Hepatocyte (in vitro differentiated cells): ENCODE results near the gene KCNK4. TPM values are rescaled to one million over a fixed set of nuclear protein-coding genes. Genes with fewer than 3 reads are reported as not detected.

Experiments
- DNase-seq: peaks from one replicate; pipeline ENCODE4 v3.0.0-alpha.2; 2016; ENCODE audit warnings: low spot score
- H2AFZ ChIP-seq: fragments of 200-600 bp; sonication (generic); 2 replicates; pipeline ENCODE4 v1.6.0; 2016; ENCODE audit warnings: antibody characterized with exemption, mild to moderate bottlenecking
- H3K27ac ChIP-seq: fragments of 200-600 bp; sonication (generic); 2 replicates; pipeline ENCODE4 v1.5.1; 2016; ENCODE audit warnings: mild to moderate bottlenecking
- H3K27me3 ChIP-seq: fragments of 200-600 bp; sonication (generic); 2 replicates; pipeline ENCODE4 v1.6.1; 2016
- H3K36me3 ChIP-seq: fragments of 200-600 bp; sonication (generic); replicated peaks from 2 replicates; pipeline ENCODE4 v1.5.1; 2016; ENCODE audit warnings: low read depth; ENCODE audit not compliant: insufficient read depth
- H3K4me1 ChIP-seq: fragments of 200-600 bp; sonication (generic); 2 replicates; pipeline ENCODE4 v1.5.1; 2016; ENCODE audit warnings: mild to moderate bottlenecking, moderate library complexity; ENCODE audit not compliant: insufficient read depth
- H3K4me2 ChIP-seq: fragments of 200-600 bp; sonication (generic); 2 replicates; pipeline ENCODE4 v1.6.0; 2016
- H3K4me3 ChIP-seq: fragments of 200-600 bp; sonication (generic); 2 replicates; pipeline ENCODE4 v1.5.1; 2016; ENCODE audit warnings: mild to moderate bottlenecking
- H3K79me2 ChIP-seq: fragments of 200-600 bp; sonication (generic); 2 replicates; pipeline ENCODE4 v1.6.0; 2017; ENCODE audit warnings: mild to moderate bottlenecking
- H3K9me2 ChIP-seq: fragments of 200-600 bp; sonication (generic); replicated peaks from 2 replicates; pipeline ENCODE4 v1.6.0; 2017; ENCODE audit warnings: mild to moderate bottlenecking; ENCODE audit not compliant: insufficient read depth
- H3K9me3 ChIP-seq: fragments of 200-600 bp; sonication (generic); 2 replicates; pipeline ENCODE4 v1.5.1; 2016; ENCODE audit warnings: low read depth, mild to moderate bottlenecking
- H4K20me1 ChIP-seq: fragments of 200-600 bp; sonication (generic); 2 replicates; pipeline ENCODE4 v1.6.0; 2016; ENCODE audit warnings: mild to moderate bottlenecking; ENCODE audit not compliant: insufficient read depth, poor library complexity, severe bottlenecking
- EZH2 ChIP-seq: fragments of 200-600 bp; sonication (generic); IDR thresholded peaks from 2 replicates; pipeline ENCODE4 v1.6.1; 2016; ENCODE audit warnings: antibody characterized with exemption, mild to moderate bottlenecking, borderline replicate concordance
- EZH2phosphoT487 ChIP-seq: fragments of 200-600 bp; sonication (generic); IDR thresholded peaks from one replicate; pipeline ENCODE4 v1.6.1; 2018; ENCODE audit warnings: antibody characterized with exemption, mild to moderate bottlenecking, low read depth, moderate library complexity; ENCODE audit not compliant: unreplicated experiment, severe bottlenecking
- WGBS: methylation state at CpG from one replicate; pipeline ENCODE4 v1.1.6; 2016; ENCODE audit warnings: low lambda C conversion rate; ENCODE audit errors: missing lambda C conversion rate; 5-methylcytosine and 5-hydroxymethylcytosine counted together
- microRNA-seq: library from miRNA; unstranded; fragments of <30 nt; microRNA quantifications from one replicate; pipeline ENCODE4, GENCODE V29; 2017
- polyA plus RNA-seq: library from polyadenylated mRNA; unstranded; fragments of >200 nt; fragmentation: Nextera tagmentation; extraction: Ambion mirVana; gene quantifications from 2 replicates; pipeline ENCODE4 v1.2.1, GENCODE V29; 2016
- small RNA-seq: library from RNA; depleted of rRNA; stranded (forward); fragments of <200 nt; gene quantifications from one replicate; pipeline ENCODE3, GENCODE V24; 2014
- total RNA-seq: library from RNA; depleted of rRNA; stranded (reverse); fragments of >200 nt; gene quantifications from 2 replicates; pipeline ENCODE4 v1.2.3, GENCODE V29; 2014
- TF ChIP-seq, protein P1 (sequence below): fragments of 200-600 bp; sonication (generic); IDR thresholded peaks from 2 replicates; pipeline ENCODE4 v1.5.1; 2016; ENCODE audit warnings: antibody characterized with exemption, mild to moderate bottlenecking; ENCODE audit not compliant: poor library complexity

KCNK4 gene
- total and polyA plus RNA-seq, 2 experiments from 2014 or later: not detected

DNA sequence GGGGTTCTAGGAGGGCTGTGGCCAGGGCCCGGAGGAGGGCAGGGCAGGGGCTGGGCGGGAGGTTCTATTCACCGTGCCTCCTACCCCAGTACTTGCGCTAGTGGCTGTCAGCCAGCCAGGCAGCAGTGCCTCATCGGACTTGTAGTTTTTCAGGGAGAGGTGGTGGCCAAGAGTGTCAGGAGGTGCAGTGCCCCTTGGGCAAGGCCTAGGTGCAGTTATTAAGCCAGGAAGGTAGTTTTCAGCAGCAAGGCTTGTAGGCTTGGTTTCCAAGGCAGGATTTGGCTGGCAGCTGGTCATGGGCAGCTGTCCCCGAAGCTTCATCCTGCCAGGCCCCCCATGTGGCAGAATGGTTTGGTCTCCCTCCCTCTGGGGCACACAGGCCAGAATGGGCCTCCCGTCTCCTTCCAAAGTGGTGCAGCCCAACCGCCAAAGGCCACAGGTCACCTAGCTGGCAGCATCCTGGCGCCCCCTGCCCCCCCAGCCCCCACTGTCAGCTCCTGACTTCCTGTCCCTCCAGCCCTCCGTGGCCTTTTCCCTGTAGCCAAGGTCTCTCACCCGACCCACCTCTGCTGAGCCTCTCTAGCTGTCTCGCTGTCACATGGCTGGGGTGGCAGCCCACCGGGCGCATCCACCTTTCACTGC lies 57.4 kb downstream of the KCNK4 start:
- no peak for DNase-seq
- Histone ChIP-seq H3K9me3 (no peaks in the 10 kb centered on the region), H2AFZ (no peak overlapping the region), H3K4me3 (no peak overlapping the region), H4K20me1 (no peaks in the 10 kb centered on the region), H3K27ac (no peak overlapping the region), H3K79me2 (no peaks in the 10 kb centered on the region), H3K4me2 (no peak overlapping the region), H3K27me3 (no peaks in the 10 kb centered on the region), H3K9me2 (no peaks in the 10 kb centered on the region), H3K36me3 (no peaks in the 10 kb centered on the region), H3K4me1 (no peaks in the 10 kb centered on the region)
- TF ChIP-seq EZH2phosphoT487 (no peak), EZH2 (no peak)
- TF ChIP-seq, protein P1, sequence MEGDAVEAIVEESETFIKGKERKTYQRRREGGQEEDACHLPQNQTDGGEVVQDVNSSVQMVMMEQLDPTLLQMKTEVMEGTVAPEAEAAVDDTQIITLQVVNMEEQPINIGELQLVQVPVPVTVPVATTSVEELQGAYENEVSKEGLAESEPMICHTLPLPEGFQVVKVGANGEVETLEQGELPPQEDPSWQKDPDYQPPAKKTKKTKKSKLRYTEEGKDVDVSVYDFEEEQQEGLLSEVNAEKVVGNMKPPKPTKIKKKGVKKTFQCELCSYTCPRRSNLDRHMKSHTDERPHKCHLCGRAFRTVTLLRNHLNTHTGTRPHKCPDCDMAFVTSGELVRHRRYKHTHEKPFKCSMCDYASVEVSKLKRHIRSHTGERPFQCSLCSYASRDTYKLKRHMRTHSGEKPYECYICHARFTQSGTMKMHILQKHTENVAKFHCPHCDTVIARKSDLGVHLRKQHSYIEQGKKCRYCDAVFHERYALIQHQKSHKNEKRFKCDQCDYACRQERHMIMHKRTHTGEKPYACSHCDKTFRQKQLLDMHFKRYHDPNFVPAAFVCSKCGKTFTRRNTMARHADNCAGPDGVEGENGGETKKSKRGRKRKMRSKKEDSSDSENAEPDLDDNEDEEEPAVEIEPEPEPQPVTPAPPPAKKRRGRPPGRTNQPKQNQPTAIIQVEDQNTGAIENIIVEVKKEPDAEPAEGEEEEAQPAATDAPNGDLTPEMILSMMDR: no peak
- 82% methylated on average over 12 of the region's 14 CpGs for WGBS

DNA sequence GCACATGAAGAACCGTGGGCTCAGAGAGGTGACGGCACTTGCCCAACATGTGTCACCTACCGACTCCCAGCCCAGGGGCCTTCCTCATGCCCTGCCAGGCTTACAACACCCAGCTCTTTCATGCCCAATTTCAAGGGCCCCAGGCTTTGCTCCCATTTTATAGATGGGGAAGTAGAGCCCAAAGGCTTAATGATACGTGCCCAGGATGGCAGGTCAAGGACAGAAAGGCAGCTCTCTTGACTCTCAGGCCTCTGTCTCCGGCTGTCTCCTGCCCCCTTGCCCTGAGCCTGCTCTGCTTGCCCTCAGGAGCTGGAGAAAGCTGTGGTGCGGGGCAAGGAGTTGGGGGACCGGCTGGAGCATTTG lies 57.9 kb downstream of the KCNK4 start:
- 93% methylated on average over 7 of the region's 7 CpGs for WGBS
- H3K27me3 ChIP-seq: no peaks in the 10 kb centered on the region

DNA sequence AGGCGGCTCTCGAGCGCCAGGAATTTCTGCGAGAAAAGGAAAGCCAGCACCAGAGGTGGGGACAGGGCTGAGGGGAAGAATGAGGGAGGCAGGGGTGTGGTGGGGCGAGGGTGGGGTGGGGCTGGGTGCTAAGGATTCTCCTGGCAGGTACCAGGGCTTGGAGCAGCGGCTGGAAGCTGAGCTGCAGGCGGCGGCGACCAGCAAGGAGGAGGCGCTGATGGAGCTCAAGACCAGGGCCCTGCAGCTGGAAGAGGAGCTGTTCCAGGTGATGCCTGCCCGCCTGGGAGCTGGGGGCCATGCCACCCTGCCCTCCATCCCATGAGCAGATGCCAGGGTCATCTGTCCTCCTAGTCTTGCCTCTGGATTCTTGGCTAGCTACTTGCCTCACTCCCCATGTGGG lies 58.3 kb downstream of the KCNK4 start:
- 89% methylated on average over 6 of the region's 11 CpGs for WGBS
- Histone ChIP-seq H3K9me3 (no peaks in the 10 kb centered on the region), H3K9me2 (no peaks in the 10 kb centered on the region), H3K36me3 (no peaks in the 10 kb centered on the region), H2AFZ (no peak overlapping the region), H3K27ac (no peak overlapping the region), H3K4me3 (no peak overlapping the region), H4K20me1 (no peaks in the 10 kb centered on the region), H3K27me3 (no peaks in the 10 kb centered on the region), H3K4me2 (no peak overlapping the region), H3K79me2 (no peaks in the 10 kb centered on the region), H3K4me1 (no peaks in the 10 kb centered on the region)
- peak; percentile 3 for DNase-seq
- TF ChIP-seq EZH2 (no peak), EZH2phosphoT487 (no peak)
- TF ChIP-seq, protein P1: no peak

More for the DNA sequence above, 57.9 kb downstream of the KCNK4 start:
- Histone ChIP-seq H2AFZ (no peak overlapping the region), H3K4me3 (no peak overlapping the region), H3K9me2 (no peaks in the 10 kb centered on the region), H3K9me3 (no peaks in the 10 kb centered on the region), H4K20me1 (no peaks in the 10 kb centered on the region), H3K27ac (no peak overlapping the region), H3K79me2 (no peaks in the 10 kb centered on the region), H3K4me1 (no peaks in the 10 kb centered on the region), H3K36me3 (no peaks in the 10 kb centered on the region), H3K4me2 (no peak overlapping the region)
- TF ChIP-seq, protein P1: no peak
- TF ChIP-seq EZH2: no peak
- TF ChIP-seq EZH2phosphoT487: no peak
- peak; percentile 2 for DNase-seq

Small RNA genes lying within 50 kb of the gene (microRNA-seq; reads per million reads assigned to microRNA genes)
- not detected for gene MIR7155

Small RNA genes lying within 50 kb of the gene (small RNA-seq; reads per million reads assigned to genes)
- gene MIR7155 (not detected), gene RF00019 (not detected)

Other genes starting within 250 kb of the KCNK4 start
- gene MACROD1, start 125.2 kb upstream of the KCNK4 start, total RNA-seq: 12.3 and 21.2 TPM in 2 replicates
- gene MACROD1, start 125.2 kb upstream of the KCNK4 start, polyA plus RNA-seq: 29.8 and 40.0 TPM in 2 replicates
- 113 and 122 TPM in 2 replicates for gene STIP1, start 105.1 kb upstream of the KCNK4 start, total RNA-seq
- 115 and 131 TPM in 2 replicates for gene STIP1, start 105.1 kb upstream of the KCNK4 start, polyA plus RNA-seq
- gene FERMT3, start 84.6 kb upstream of the KCNK4 start, total RNA-seq: 0.44 and 1.6 TPM in 2 replicates
- gene FERMT3, start 84.6 kb upstream of the KCNK4 start, polyA plus RNA-seq: 2.0 TPM in 1 of 2 replicates, not detected in the other
- 26.3 and 52.8 TPM in 2 replicates for gene TRPT1, start 65.1 kb upstream of the KCNK4 start, total RNA-seq
- gene TRPT1, start 65.1 kb upstream of the KCNK4 start, polyA plus RNA-seq: 55.5 and 56.0 TPM in 2 replicates
- gene NUDT22, start 65.0 kb upstream of the KCNK4 start, total RNA-seq: 42.9 and 49.5 TPM in 2 replicates
- 66.6 and 70.4 TPM in 2 replicates for gene NUDT22, start 65.0 kb upstream of the KCNK4 start, polyA plus RNA-seq
- gene DNAJC4, start 60.8 kb upstream of the KCNK4 start, total RNA-seq: 12.8 and 13.4 TPM in 2 replicates
- 58.4 and 61.7 TPM in 2 replicates for gene DNAJC4, start 60.8 kb upstream of the KCNK4 start, polyA plus RNA-seq
- gene VEGFB, start 56.7 kb upstream of the KCNK4 start, total RNA-seq: 29.1 and 30.5 TPM in 2 replicates
- 116 and 117 TPM in 2 replicates for gene VEGFB, start 56.7 kb upstream of the KCNK4 start, polyA plus RNA-seq
- gene FKBP2, start 50.2 kb upstream of the KCNK4 start, total RNA-seq: 57.7 and 73.5 TPM in 2 replicates
- 349 and 421 TPM in 2 replicates for gene FKBP2, start 50.2 kb upstream of the KCNK4 start, polyA plus RNA-seq
- gene PPP1R14B, start 44.4 kb upstream of the KCNK4 start, total RNA-seq: 86.8 and 96.1 TPM in 2 replicates
- 222 and 229 TPM in 2 replicates for gene PPP1R14B, start 44.4 kb upstream of the KCNK4 start, polyA plus RNA-seq
- gene PLCB3, start 39.8 kb upstream of the KCNK4 start, total RNA-seq: 21.1 and 23.5 TPM in 2 replicates
- 19.0 and 19.5 TPM in 2 replicates for gene PLCB3, start 39.8 kb upstream of the KCNK4 start, polyA plus RNA-seq
- 52.0 and 74.3 TPM in 2 replicates for gene BAD, start 6.6 kb upstream of the KCNK4 start, total RNA-seq
- 122 and 125 TPM in 2 replicates for gene BAD, start 6.6 kb upstream of the KCNK4 start, polyA plus RNA-seq
- gene GPR137, start 5.5 kb upstream of the KCNK4 start, total RNA-seq: 17.0 and 25.2 TPM in 2 replicates
- 62.4 and 63.9 TPM in 2 replicates for gene GPR137, start 5.5 kb upstream of the KCNK4 start, polyA plus RNA-seq
- gene CATSPERZ, start 9.1 kb downstream of the KCNK4 start, total RNA-seq: not detected in 2 replicates
- 0.46 and 0.96 TPM in 2 replicates for gene CATSPERZ, start 9.1 kb downstream of the KCNK4 start, polyA plus RNA-seq
- 52.1 and 62.0 TPM in 2 replicates for gene ESRRA, start 14.2 kb downstream of the KCNK4 start, total RNA-seq
- 51.3 and 57.4 TPM in 2 replicates for gene ESRRA, start 14.2 kb downstream of the KCNK4 start, polyA plus RNA-seq
- 210 and 244 TPM in 2 replicates for gene TRMT112, start 26.3 kb downstream of the KCNK4 start, total RNA-seq
- gene TRMT112, start 26.3 kb downstream of the KCNK4 start, polyA plus RNA-seq: 292 and 311 TPM in 2 replicates
- gene PRDX5, start 26.8 kb downstream of the KCNK4 start, total RNA-seq: 261 and 267 TPM in 2 replicates
- gene PRDX5, start 26.8 kb downstream of the KCNK4 start, polyA plus RNA-seq: 517 and 542 TPM in 2 replicates
- 4.9 TPM in 2 replicates for gene CCDC88B, start 48.9 kb downstream of the KCNK4 start, total RNA-seq
- gene CCDC88B, start 48.9 kb downstream of the KCNK4 start, polyA plus RNA-seq: 9.1 and 10.0 TPM in 2 replicates
- gene RPS6KA4, start 67.9 kb downstream of the KCNK4 start, total RNA-seq: 31.3 and 35.9 TPM in 2 replicates
- gene RPS6KA4, start 67.9 kb downstream of the KCNK4 start, polyA plus RNA-seq: 44.0 and 44.8 TPM in 2 replicates